Measurements from ENCODE around the gene FTCDNL1. TPM values are rescaled to one million over a fixed set of nuclear protein-coding genes. Genes with fewer than 3 reads are reported as not detected.

The FTCDNL1 gene
- total and polyA plus RNA-seq, 2 of the 13 experiments (the other 11 are each of a cell fraction or from before 2014, with no cell fraction given): 0.98 to 1.4 TPM

DNA sequence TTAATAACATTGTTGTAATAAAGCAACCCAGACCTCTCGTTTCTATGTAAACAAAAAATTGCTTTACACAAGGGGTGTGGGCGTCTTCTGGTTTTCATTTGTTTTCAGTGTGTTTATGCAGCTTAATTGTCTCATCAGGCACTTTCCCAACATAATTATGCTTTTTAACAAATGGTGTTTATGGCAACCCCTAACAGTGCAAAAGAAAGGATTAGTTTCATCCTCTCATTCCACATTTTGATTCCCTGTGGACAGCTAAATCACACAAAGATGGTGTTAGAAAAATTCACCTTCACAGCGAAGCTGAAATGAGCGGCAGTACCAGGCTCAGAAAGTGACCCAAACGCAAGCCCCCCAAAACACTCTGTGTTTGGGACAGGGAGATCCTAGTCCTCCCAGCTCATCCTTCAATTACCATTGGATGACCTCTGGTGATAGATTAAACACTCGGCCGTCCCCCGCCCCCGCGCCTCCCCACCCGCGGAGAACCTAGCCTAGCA, 724 bp downstream of the FTCDNL1 start:
- intact Hi-C loops (cut with micrococcal nuclease; ENCODE audit: unreplicated experiment) (loop anchor here (2.0 kb wide), 1 partner anchor 91 kb away; no protein-coding TSS in a partner anchor), in situ Hi-C loops (cut with HindIII; ENCODE audit: extremely low pct_ligation_motif_present, low pct_unique_long_range_greater_than_20kb) (no loop called here)
- no peak for ATAC-seq
- TF ChIP-seq ZNF367 (CRISPR knock-in tag; IDR thresholded peaks at IDR 0.05; ENCODE audit: borderline replicate concordance): no peak
- TF ChIP-seq FOXK2 (IDR thresholded peaks at IDR 0.05): no peak
- no peak for TF ChIP-seq ZNF550 (CRISPR knock-in tag; IDR thresholded peaks at IDR 0.05; ENCODE audit: borderline replicate concordance)
- TF ChIP-seq NPAS2 (CRISPR knock-in tag; IDR thresholded peaks at IDR 0.05; ENCODE audit: borderline replicate concordance): peak; percentile 70; the same call in 1 of the 2 replicates
- peak; percentile 60 for TF ChIP-seq MED1 (CRISPR knock-in tag; IDR thresholded peaks at IDR 0.05)
- TF ChIP-seq ARNT (IDR thresholded peaks at IDR 0.05): no peak
- 0 out of 2 replicates have a peak, but pooled peaks have one; percentile 14 for TF ChIP-seq MIER2 (CRISPR knock-in tag; IDR thresholded peaks at IDR 0.05)
- 0 out of 2 replicates have a peak, but pooled peaks have one; percentile 17 for TF ChIP-seq NFIC (IDR thresholded peaks at IDR 0.05; ENCODE audit: low read length)
- TF ChIP-seq ZNF878 (CRISPR knock-in tag; IDR thresholded peaks at IDR 0.05): peak; percentile 61; the same call in 1 of the 2 replicates
- peak; percentile 42; the same call in 1 of the 2 replicates for TF ChIP-seq ZNF124 (CRISPR knock-in tag; IDR thresholded peaks at IDR 0.05)
- no peak for TF ChIP-seq ZNF644 (CRISPR knock-in tag; IDR thresholded peaks at IDR 0.05; ENCODE audit: low read depth)
- 0 out of 2 replicates have a peak, but pooled peaks have one; percentile 69 for TF ChIP-seq ZNF776 (CRISPR knock-in tag; IDR thresholded peaks at IDR 0.05)
- TF ChIP-seq ZNF263 (CRISPR knock-in tag; IDR thresholded peaks at IDR 0.05): peak; percentile 85
- peak; percentile 61; the same call in 1 of the 2 replicates for TF ChIP-seq ZNF317 (CRISPR knock-in tag; IDR thresholded peaks at IDR 0.05)
- peak; percentile 46; the same call in 1 of the 2 replicates for TF ChIP-seq NR2F6 (IDR thresholded peaks at IDR 0.05)
- no peak; the same call in 1 of the 2 replicates for TF ChIP-seq NR2F6 (CRISPR knock-in tag; IDR thresholded peaks at IDR 0.05)
- 0 out of 2 replicates have a peak, but pooled peaks have one; percentile 12 for TF ChIP-seq WIZ (CRISPR knock-in tag; IDR thresholded peaks at IDR 0.05)
- TF ChIP-seq, protein P1, sequence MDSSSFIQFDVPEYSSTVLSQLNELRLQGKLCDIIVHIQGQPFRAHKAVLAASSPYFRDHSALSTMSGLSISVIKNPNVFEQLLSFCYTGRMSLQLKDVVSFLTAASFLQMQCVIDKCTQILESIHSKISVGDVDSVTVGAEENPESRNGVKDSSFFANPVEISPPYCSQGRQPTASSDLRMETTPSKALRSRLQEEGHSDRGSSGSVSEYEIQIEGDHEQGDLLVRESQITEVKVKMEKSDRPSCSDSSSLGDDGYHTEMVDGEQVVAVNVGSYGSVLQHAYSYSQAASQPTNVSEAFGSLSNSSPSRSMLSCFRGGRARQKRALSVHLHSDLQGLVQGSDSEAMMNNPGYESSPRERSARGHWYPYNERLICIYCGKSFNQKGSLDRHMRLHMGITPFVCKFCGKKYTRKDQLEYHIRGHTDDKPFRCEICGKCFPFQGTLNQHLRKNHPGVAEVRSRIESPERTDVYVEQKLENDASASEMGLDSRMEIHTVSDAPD (CRISPR knock-in tag; IDR thresholded peaks at IDR 0.05): 0 out of 2 replicates have a peak, but pooled peaks have one; percentile 22
- TF ChIP-seq MEF2D (CRISPR knock-in tag; IDR thresholded peaks at IDR 0.05): 0 out of 2 replicates have a peak, but pooled peaks have one; percentile 60
- TF ChIP-seq PPARG (CRISPR knock-in tag; conservative IDR thresholded peaks at IDR 0.05): peak; percentile 58; the same call in 1 of the 2 replicates
- TF ChIP-seq ZNF205 (CRISPR knock-in tag; IDR thresholded peaks at IDR 0.05): peak; percentile 66
- TF ChIP-seq ZNF484 (CRISPR knock-in tag; IDR thresholded peaks at IDR 0.05; ENCODE audit: borderline replicate concordance, low read depth): no peak
- TF ChIP-seq, protein P2, sequence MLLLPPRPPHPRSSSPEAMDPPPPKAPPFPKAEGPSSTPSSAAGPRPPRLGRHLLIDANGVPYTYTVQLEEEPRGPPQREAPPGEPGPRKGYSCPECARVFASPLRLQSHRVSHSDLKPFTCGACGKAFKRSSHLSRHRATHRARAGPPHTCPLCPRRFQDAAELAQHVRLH (CRISPR knock-in tag; IDR thresholded peaks at IDR 0.05; ENCODE audit: borderline replicate concordance, low read depth): peak; percentile 29; the same call in 1 of the 2 replicates
- TF ChIP-seq NCOA2 (CRISPR knock-in tag; IDR thresholded peaks at IDR 0.05): peak; percentile 25; the same call in 1 of the 2 replicates
- TF ChIP-seq NFYC (CRISPR knock-in tag; IDR thresholded peaks at IDR 0.05): 0 out of 2 replicates have a peak, but pooled peaks have one; percentile 10
- TF ChIP-seq ZFP82 (CRISPR knock-in tag; IDR thresholded peaks at IDR 0.05; ENCODE audit: borderline replicate concordance): 0 out of 2 replicates have a peak, but pooled peaks have one; percentile 8
- TF ChIP-seq, protein P3, sequence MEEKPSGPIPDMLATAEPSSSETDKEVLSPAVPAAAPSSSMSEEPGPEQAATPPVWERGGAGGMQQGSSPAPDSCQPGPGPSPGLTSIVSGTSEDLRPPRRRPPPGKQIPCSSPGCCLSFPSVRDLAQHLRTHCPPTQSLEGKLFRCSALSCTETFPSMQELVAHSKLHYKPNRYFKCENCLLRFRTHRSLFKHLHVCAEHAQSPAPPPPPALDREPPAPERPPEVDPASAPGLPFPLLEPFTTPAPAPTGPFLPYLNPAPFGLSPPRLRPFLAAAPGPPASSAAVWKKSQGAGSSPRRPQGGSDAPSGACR (CRISPR knock-in tag; IDR thresholded peaks at IDR 0.05): no peak

More for the DNA sequence above, 724 bp downstream of the FTCDNL1 start:
- ChIA-PET CTCF (ENCODE audit: low intra/inter-chr PET ratio, low total read pairs) (no interaction called here), POLR2A (interaction anchor here (1.0 to 1.4 kb wide), 2 partner anchors 10 to 12 kb away, joined by 4 to 6 read pairs; no protein-coding TSS in a partner anchor)
- BruUV-seq (replicated peaks): no TSS peak
- no peaks in the 10 kb centered on the region for H3K36me3 ChIP-seq (replicated peaks in 1 of 2; ENCODE audit: control insufficient read depth in 1 of 2, insufficient read depth in 2 of 2, low read length in 2 of 2)
- no peaks in the 10 kb centered on the region for H3K9me3 ChIP-seq (ENCODE audit: low read length)
- DNase-seq (ENCODE audit: low spot score) (no peak), FAIRE-seq (no peak)
- H3K4me1 ChIP-seq (ENCODE audit: insufficient read depth, low read length): peaks cover 15% of the 10 kb centered on the region
- H2AFZ ChIP-seq (ENCODE audit: low read length): no peak overlapping the region
- peak overlapping the region; percentile 75 for H3K9ac ChIP-seq (ENCODE audit: insufficient read depth, low read depth, low read length)
- peaks cover 0 to 6% of the 10 kb centered on the region in 2 experiments; a peak in 1 of 5 replicates for H3K27me3 ChIP-seq (ENCODE audit: control insufficient read depth in 1 of 2, insufficient read depth in 2 of 2, low read length in 2 of 2)
- no peaks in the 10 kb centered on the region for H3K79me2 ChIP-seq (ENCODE audit: insufficient read depth, low read length)
- peak overlapping the region; percentile 68 to 84 (median 75) for H3K4me3 ChIP-seq (replicated peaks in 1 of 3; ENCODE audit: insufficient read depth in 1 of 3, low read depth in 2 of 3, low read length in 3 of 3)
- H3K4me2 ChIP-seq (ENCODE audit: low read depth, low read length): peak overlapping the region; percentile 97
- WGBS (ENCODE audit: low lambda C conversion rate): 4% methylated on average over 12 of the region's 12 CpGs
- H3K27ac ChIP-seq (ENCODE audit: extremely low read length, insufficient read depth, low read length): peak overlapping the region; percentile 68
- no peaks in the 10 kb centered on the region for H4K20me1 ChIP-seq (ENCODE audit: insufficient read depth, low read length)
